Activated naive CD4-positive, alpha-beta T cell treated with anti-CD3 and anti-CD28 coated beads for 36 hours (primary cell): ENCODE measurements around the gene VPS35L. TPM values are rescaled to one million over a fixed set of nuclear protein-coding genes. Genes with fewer than 3 reads are reported as not detected.
"Not testable (repeated sequence)": the region's sequence is repeated elsewhere in the genome, so short reads cannot be mapped to it uniquely, and the experiment has no call there.

Source experiments
- CTCF ChIA-PET: fragments of 350-600 bp; sonication (Branson Sonifier 250); formaldehyde crosslinking; loops from one replicate; lab custom pipeline; 2021; ENCODE audit warnings: antibody characterized with exemption; lab: Charles Lee
- DNase-seq: peaks from one replicate; pipeline ENCODE4 v3.0.0-alpha.2; 2020
- H3K27ac Mint-ChIP-seq: one replicate; pipeline ENCODE4 v1.8.0; 2021; ENCODE audit warnings: mild to moderate bottlenecking, mixed read lengths
- H3K27me3 Mint-ChIP-seq: one replicate; pipeline ENCODE4 v1.8.0; 2021; ENCODE audit warnings: low read depth, mixed read lengths
- H3K36me3 Mint-ChIP-seq: one replicate; pipeline ENCODE4 v1.8.0; 2021; ENCODE audit warnings: low read depth, mixed read lengths
- H3K4me1 Mint-ChIP-seq: one replicate; pipeline ENCODE4 v1.8.0; 2021; ENCODE audit warnings: low read depth, mixed read lengths
- H3K4me3 Mint-ChIP-seq: one replicate; pipeline ENCODE4 v1.8.0; 2021; ENCODE audit warnings: mild to moderate bottlenecking, moderate library complexity, mixed read lengths
- H3K9me3 Mint-ChIP-seq: one replicate; pipeline ENCODE4 v1.8.0; 2021; ENCODE audit warnings: mixed read lengths
- intact Hi-C: fragments of 100-400 bp; cut with micrococcal nuclease; formaldehyde crosslinking; loops from one replicate; pipeline ENCODE4 v1.15.1; 2023
- total RNA-seq, 2 experiments: library from RNA; stranded (reverse); gene quantifications; one replicate each; pipeline ENCODE4 v1.2.3, GENCODE V29; 2021

VPS35L gene
- total RNA-seq, 2 experiments from 2014 or later = 30.3 to 32.4 TPM

GRCh38 chr16:19710991-19711545, 155.6 kb downstream of the VPS35L start:
- CTCF ChIA-PET = no interaction called here
- Mint-ChIP-seq H3K36me3 (peaks cover 40% of the 10 kb centered on the region), H3K9me3 (no peaks in the 10 kb centered on the region), H3K4me1 (peaks cover 23% of the 10 kb centered on the region), H3K4me3 (no peak overlapping the region), H3K27ac (no peak overlapping the region), H3K27me3 (no peaks in the 10 kb centered on the region)
- DNase-seq = no peak
- intact Hi-C loops = no loop called here

- CTCF ChIA-PET = no interaction called here
- no peaks in the 10 kb centered on the region for H3K27me3 Mint-ChIP-seq
- intact Hi-C loops = no loop called here
- peaks cover 40% of the 10 kb centered on the region for H3K36me3 Mint-ChIP-seq
- no peak overlapping the region for H3K4me3 Mint-ChIP-seq
- H3K9me3 Mint-ChIP-seq = no peaks in the 10 kb centered on the region
- peaks cover 29% of the 10 kb centered on the region for H3K4me1 Mint-ChIP-seq
- no peak for DNase-seq
- no peak overlapping the region for H3K27ac Mint-ChIP-seq
Observed at GRCh38 chr16:19711643-19712042, 156.1 kb downstream of the VPS35L start.

- H3K9me3 Mint-ChIP-seq = no peaks in the 10 kb centered on the region
- intact Hi-C loops = no loop called here
- H3K36me3 Mint-ChIP-seq = peaks cover 35% of the 10 kb centered on the region
- CTCF ChIA-PET = no interaction called here
- H3K27me3 Mint-ChIP-seq = no peaks in the 10 kb centered on the region
- no peak for DNase-seq
- no peak overlapping the region for H3K4me3 Mint-ChIP-seq
- H3K27ac Mint-ChIP-seq = no peak overlapping the region
- H3K4me1 Mint-ChIP-seq = peaks cover 36% of the 10 kb centered on the region
Observed at GRCh38 chr16:19712418-19713058, 157.0 kb downstream of the VPS35L start.

- Mint-ChIP-seq H3K27ac (no peak overlapping the region), H3K9me3 (no peaks in the 10 kb centered on the region), H3K4me1 (peaks cover 36% of the 10 kb centered on the region), H3K27me3 (no peaks in the 10 kb centered on the region), H3K36me3 (peaks cover 35% of the 10 kb centered on the region), H3K4me3 (no peak overlapping the region)
- no peak for DNase-seq
- intact Hi-C loops = no loop called here
- CTCF ChIA-PET = no interaction called here
Observed at GRCh38 chr16:19713697-19714096, 158.2 kb downstream of the VPS35L start.

GRCh38 chr16:19715566-19715965, 160.1 kb downstream of the VPS35L start:
- no peaks in the 10 kb centered on the region for H3K9me3 Mint-ChIP-seq
- peaks cover 23% of the 10 kb centered on the region for H3K36me3 Mint-ChIP-seq
- CTCF ChIA-PET = no interaction called here
- H3K4me1 Mint-ChIP-seq = peaks cover 47% of the 10 kb centered on the region
- no peak overlapping the region for H3K4me3 Mint-ChIP-seq
- no peaks in the 10 kb centered on the region for H3K27me3 Mint-ChIP-seq
- intact Hi-C loops = no loop called here
- H3K27ac Mint-ChIP-seq = no peak overlapping the region
- no peak for DNase-seq

GRCh38 chr16:19716183-19716582, 160.7 kb downstream of the VPS35L start:
- Mint-ChIP-seq H3K27ac (no peak overlapping the region), H3K36me3 (peaks cover 23% of the 10 kb centered on the region), H3K4me3 (peak overlapping the region; percentile 91), H3K27me3 (no peaks in the 10 kb centered on the region), H3K9me3 (no peaks in the 10 kb centered on the region), H3K4me1 (peaks cover 49% of the 10 kb centered on the region)
- DNase-seq = no peak
- CTCF ChIA-PET = no interaction called here
- intact Hi-C loops = no loop called here

- H3K4me1 Mint-ChIP-seq = peaks cover 46% of the 10 kb centered on the region
- peak overlapping the region; percentile 78 for H3K27ac Mint-ChIP-seq
- CTCF ChIA-PET, H3K27me3 Mint-ChIP-seq, DNase-seq, H3K9me3 Mint-ChIP-seq, intact Hi-C loops: not testable (repeated sequence)
- peaks cover 18% of the 10 kb centered on the region for H3K36me3 Mint-ChIP-seq
- peak overlapping the region; percentile 91 for H3K4me3 Mint-ChIP-seq
Observed at GRCh38 chr16:19716728-19717127, 161.2 kb downstream of the VPS35L start.

GRCh38 chr16:19717314-19717713, 161.8 kb downstream of the VPS35L start:
- intact Hi-C loops = no loop called here
- Mint-ChIP-seq H3K27me3 (no peaks in the 10 kb centered on the region), H3K9me3 (no peaks in the 10 kb centered on the region), H3K4me1 (peaks cover 45% of the 10 kb centered on the region), H3K27ac (peak overlapping the region; percentile 78), H3K4me3 (peak overlapping the region; percentile 91), H3K36me3 (peaks cover 17% of the 10 kb centered on the region)
- DNase-seq = no peak
- CTCF ChIA-PET = no interaction called here

GRCh38 chr16:19717741-19718623, 162.5 kb downstream of the VPS35L start, which contains the start of the genes IQCK and KNOP1:
IQCK (plus strand) TSS chr16:19718271; CDS start chr16:19718307, 36 bp downstream.
KNOP1 (minus strand) TSS chr16:19718227; CDS start chr16:19715035, 3,192 bp downstream.
- intact Hi-C loops = loop anchor here (1.0 to 2.0 kb wide), 4 partner anchors 163 to 651 kb away; partner anchors contain the start of genes COQ7, GDE1 and VPS35L
- no peaks in the 10 kb centered on the region for H3K27me3 Mint-ChIP-seq

GRCh38 chr16:19718624-19718965, 163.1 kb downstream of the VPS35L start:
- DNase-seq = peak; percentile 9
- Mint-ChIP-seq H3K4me1 (peaks cover 44% of the 10 kb centered on the region), H3K9me3 (no peaks in the 10 kb centered on the region), H3K27me3 (no peaks in the 10 kb centered on the region), H3K4me3 (peak overlapping the region; percentile 91), H3K36me3 (peaks cover 15% of the 10 kb centered on the region), H3K27ac (no peak overlapping the region)
- CTCF ChIA-PET = interaction anchor here (0.6 kb wide), 1 partner anchor 131 kb away, joined by 3 read pairs; no protein-coding TSS in a partner anchor
- intact Hi-C loops = loop anchor here (1.0 to 2.0 kb wide), 4 partner anchors 163 to 651 kb away; partner anchors contain the start of genes COQ7, GDE1 and VPS35L

More at GRCh38 chr16:19717741-19718623, 162.5 kb downstream of the VPS35L start, which contains the start of the genes IQCK and KNOP1:
- peak; percentile 89 for DNase-seq
- Mint-ChIP-seq H3K27ac (peak within 1 kb of the TSS; percentile 78), H3K36me3 (peaks cover 15% of the 10 kb centered on the region), H3K9me3 (no peaks in the 10 kb centered on the region), H3K4me3 (peak within 1 kb of the TSS; percentile 91), H3K4me1 (peaks cover 45% of the 10 kb centered on the region)
- CTCF ChIA-PET = no interaction called here

GRCh38 chr16:19722269-19722952, 166.9 kb downstream of the VPS35L start:
- Mint-ChIP-seq H3K27ac (no peak overlapping the region), H3K4me3 (no peak overlapping the region), H3K4me1 (peaks cover 18% of the 10 kb centered on the region), H3K9me3 (no peaks in the 10 kb centered on the region), H3K36me3 (no peaks in the 10 kb centered on the region), H3K27me3 (no peaks in the 10 kb centered on the region)
- DNase-seq = no peak
- intact Hi-C loops = no loop called here
- CTCF ChIA-PET = interaction anchor here (0.6 to 1.3 kb wide), 3 partner anchors 131 to 167 kb away, joined by 3 to 4 read pairs (median 3); partner anchors contain the start of gene VPS35L
